ENCODE data around the gene PPP6R2.

DNA sequence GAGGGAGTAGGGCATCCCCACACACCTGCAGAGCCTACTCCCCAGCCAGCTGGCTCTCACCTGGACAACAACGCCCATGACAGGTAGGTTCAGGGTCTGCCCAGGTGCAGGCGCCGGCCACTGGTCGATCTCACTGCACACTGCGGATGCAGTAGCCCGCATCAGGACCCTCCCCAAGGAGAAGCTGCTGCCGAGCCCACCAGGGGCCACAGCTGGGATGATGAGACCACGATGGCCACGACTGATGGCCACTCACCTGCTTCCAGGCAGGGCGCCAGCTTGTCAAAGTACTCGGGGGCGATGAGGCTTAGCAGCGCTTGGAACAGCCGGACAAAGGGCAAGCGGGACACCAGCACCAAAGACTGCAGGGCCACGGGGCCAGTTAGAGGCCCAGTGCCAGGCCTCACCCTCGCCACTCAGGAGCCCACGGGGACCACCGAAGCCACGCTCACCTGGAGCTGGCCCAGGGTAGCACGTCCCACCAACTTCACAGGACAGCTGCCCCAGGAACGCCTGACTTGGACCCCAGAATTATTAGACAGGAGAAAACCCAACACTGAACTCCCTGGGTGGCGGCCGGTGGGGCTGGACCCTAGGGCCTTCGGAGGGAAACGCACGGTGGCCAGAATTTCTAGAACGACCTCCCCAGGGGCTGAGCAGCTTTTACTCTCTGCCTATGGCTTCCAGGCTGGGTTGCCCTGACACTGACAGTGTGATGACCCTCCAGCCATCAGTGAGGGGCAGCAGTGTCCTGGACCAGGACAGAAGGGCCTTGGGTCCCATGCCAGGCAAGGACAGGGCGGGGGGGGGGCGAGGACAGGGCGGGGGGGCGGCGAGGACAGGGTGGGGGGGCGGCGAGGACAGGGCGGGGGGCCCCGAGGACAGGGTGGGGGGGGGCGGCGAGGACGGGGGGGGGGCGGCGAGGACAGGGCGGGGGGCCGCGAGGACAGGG lies 26.7 kb upstream of the PPP6R2 start:
- TF ChIP-seq, protein P1, sequence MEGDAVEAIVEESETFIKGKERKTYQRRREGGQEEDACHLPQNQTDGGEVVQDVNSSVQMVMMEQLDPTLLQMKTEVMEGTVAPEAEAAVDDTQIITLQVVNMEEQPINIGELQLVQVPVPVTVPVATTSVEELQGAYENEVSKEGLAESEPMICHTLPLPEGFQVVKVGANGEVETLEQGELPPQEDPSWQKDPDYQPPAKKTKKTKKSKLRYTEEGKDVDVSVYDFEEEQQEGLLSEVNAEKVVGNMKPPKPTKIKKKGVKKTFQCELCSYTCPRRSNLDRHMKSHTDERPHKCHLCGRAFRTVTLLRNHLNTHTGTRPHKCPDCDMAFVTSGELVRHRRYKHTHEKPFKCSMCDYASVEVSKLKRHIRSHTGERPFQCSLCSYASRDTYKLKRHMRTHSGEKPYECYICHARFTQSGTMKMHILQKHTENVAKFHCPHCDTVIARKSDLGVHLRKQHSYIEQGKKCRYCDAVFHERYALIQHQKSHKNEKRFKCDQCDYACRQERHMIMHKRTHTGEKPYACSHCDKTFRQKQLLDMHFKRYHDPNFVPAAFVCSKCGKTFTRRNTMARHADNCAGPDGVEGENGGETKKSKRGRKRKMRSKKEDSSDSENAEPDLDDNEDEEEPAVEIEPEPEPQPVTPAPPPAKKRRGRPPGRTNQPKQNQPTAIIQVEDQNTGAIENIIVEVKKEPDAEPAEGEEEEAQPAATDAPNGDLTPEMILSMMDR (IDR thresholded peaks at IDR 0.05; ENCODE audit: low read depth, low read length, poor library complexity, severe bottlenecking): no peak
- TF ChIP-seq EZH2phosphoT487 (IDR thresholded peaks at IDR 0.05; ENCODE audit: borderline replicate concordance, low read length): no peak

Data from DOHH2 (cell line).